Smooth muscle cell (in vitro differentiated cells): ENCODE data around the gene TPPP. TPM values are rescaled to one million over a fixed set of nuclear protein-coding genes. Genes with fewer than 3 reads are reported as not detected.

Experiments
- DNase-seq: peaks from one replicate; lab custom pipeline; 2025; ENCODE audit not compliant: unreplicated experiment; lab: John Stamatoyannopoulos, UW
- H2AFZ ChIP-seq: fragments of 200-600 bp; sonication (generic); 2 replicates; pipeline ENCODE4 v1.6.0; 2016; ENCODE audit warnings: antibody characterized with exemption, low read depth, mild to moderate bottlenecking
- H3F3A ChIP-seq: fragments of 200-600 bp; sonication (generic); 2 replicates; pipeline ENCODE4 v1.6.0; 2017; ENCODE audit warnings: antibody characterized with exemption, low read depth
- H3K27ac ChIP-seq: fragments of 200-600 bp; sonication (generic); 2 replicates; pipeline ENCODE4 v1.5.1; 2016; ENCODE audit warnings: low read depth, mild to moderate bottlenecking
- H3K27me3 ChIP-seq: fragments of 200-600 bp; sonication (generic); 2 replicates; pipeline ENCODE4 v1.6.1; 2016; ENCODE audit warnings: low read depth, mild to moderate bottlenecking
- H3K36me3 ChIP-seq: fragments of 200-600 bp; sonication (generic); 2 replicates; pipeline ENCODE4 v1.5.1; 2016; ENCODE audit warnings: low read depth
- H3K4me1 ChIP-seq: fragments of 200-600 bp; sonication (generic); 2 replicates; pipeline ENCODE4 v1.5.1; 2016; ENCODE audit warnings: low read depth
- H3K4me2 ChIP-seq: fragments of 200-600 bp; sonication (generic); 2 replicates; pipeline ENCODE4 v1.6.0; 2016; ENCODE audit warnings: mild to moderate bottlenecking
- H3K4me3 ChIP-seq: fragments of 200-600 bp; sonication (generic); 2 replicates; pipeline ENCODE4 v1.5.1; 2016; ENCODE audit warnings: mild to moderate bottlenecking
- H3K79me2 ChIP-seq: fragments of 200-600 bp; sonication (generic); 2 replicates; pipeline ENCODE4 v1.6.0; 2016; ENCODE audit warnings: low read depth, mild to moderate bottlenecking
- H3K9ac ChIP-seq: fragments of 200-600 bp; sonication (generic); 2 replicates; pipeline ENCODE4 v1.6.0; 2016; ENCODE audit warnings: low read depth
- H3K9me3 ChIP-seq: fragments of 200-600 bp; sonication (generic); replicated peaks from 2 replicates; pipeline ENCODE4 v1.5.1; 2016; ENCODE audit warnings: low read depth
- H4K20me1 ChIP-seq: fragments of 200-600 bp; sonication (generic); 2 replicates; pipeline ENCODE4 v1.6.0; 2016; ENCODE audit warnings: low read depth
- CTCF ChIP-seq: fragments of 200-600 bp; sonication (generic); IDR thresholded peaks from 2 replicates; pipeline ENCODE4 v1.5.1; 2017; ENCODE audit warnings: borderline replicate concordance, mild to moderate bottlenecking, antibody characterized with exemption; ENCODE audit not compliant: insufficient read depth, poor library complexity, severe bottlenecking
- WGBS: methylation state at CpG from one replicate; pipeline ENCODE4 v1.1.7; 2016; ENCODE audit warnings: low lambda C conversion rate; 5-methylcytosine and 5-hydroxymethylcytosine counted together
- polyA plus RNA-seq: library from polyadenylated mRNA; unstranded; fragments of >200 nt; fragmentation: Nextera tagmentation; extraction: Ambion mirVana; gene quantifications from 2 replicates; pipeline ENCODE4 v1.2.1, GENCODE V29; 2016
- total RNA-seq: library from RNA; depleted of rRNA; stranded (reverse); fragments of >200 nt; gene quantifications from 2 replicates; pipeline ENCODE4 v1.2.3, GENCODE V29; 2014

Gene TPPP
- total and polyA plus RNA-seq, 2 experiments from 2014 or later = not detected

- H3K27ac ChIP-seq = no peak overlapping the region
- no peaks in the 10 kb centered on the region for H3F3A ChIP-seq
- H3K4me3 ChIP-seq = no peak overlapping the region
- H3K27me3 ChIP-seq = no peaks in the 10 kb centered on the region
- WGBS = 81% methylated on average over 19 of the region's 19 CpGs
- no peaks in the 10 kb centered on the region for H3K79me2 ChIP-seq
- H3K9me3 ChIP-seq = no peaks in the 10 kb centered on the region
- H3K4me1 ChIP-seq = peaks cover 3% of the 10 kb centered on the region
- TF ChIP-seq CTCF = no peak
- no peaks in the 10 kb centered on the region for H3K36me3 ChIP-seq
- peak overlapping the region; percentile 57 for H3K9ac ChIP-seq
- H3K4me2 ChIP-seq = no peak overlapping the region
- no peak for DNase-seq
- no peaks in the 10 kb centered on the region for H4K20me1 ChIP-seq
- no peak overlapping the region for H2AFZ ChIP-seq
Observed at GRCh38 chr5:673161-673830, 19.9 kb downstream of the TPPP start.

- WGBS = 65% methylated on average over 27 of the region's 27 CpGs
Observed at GRCh38 chr5:672329-673160, 20.6 kb downstream of the TPPP start.

GRCh38 chr5:671459-672328 is 21.5 kb downstream of the TPPP start:
- TF ChIP-seq CTCF = peak; percentile 80
- Histone ChIP-seq H3K4me3 (no peak overlapping the region), H2AFZ (no peak overlapping the region), H3K4me2 (peak overlapping the region; percentile 28), H3K4me1 (peaks cover 3% of the 10 kb centered on the region), H3K9ac (peak overlapping the region; percentile 51), H3K27me3 (no peaks in the 10 kb centered on the region), H3F3A (no peaks in the 10 kb centered on the region), H3K36me3 (no peaks in the 10 kb centered on the region), H4K20me1 (no peaks in the 10 kb centered on the region), H3K27ac (no peak overlapping the region), H3K9me3 (no peaks in the 10 kb centered on the region), H3K79me2 (no peaks in the 10 kb centered on the region)
- peak; percentile 31 for DNase-seq
- WGBS = 50% methylated on average over 27 of the region's 27 CpGs

More at GRCh38 chr5:672329-673160, 20.6 kb downstream of the TPPP start:
- no peaks in the 10 kb centered on the region for H3K27me3 ChIP-seq
- peak overlapping the region; percentile 57 for H3K9ac ChIP-seq
- no peak overlapping the region for H3K4me2 ChIP-seq
- H3K36me3 ChIP-seq = no peaks in the 10 kb centered on the region
- peaks cover 3% of the 10 kb centered on the region for H3K4me1 ChIP-seq
- peak; percentile 21 for DNase-seq
- no peak overlapping the region for H3K4me3 ChIP-seq
- no peaks in the 10 kb centered on the region for H3K9me3 ChIP-seq
- H3F3A ChIP-seq = no peaks in the 10 kb centered on the region
- no peaks in the 10 kb centered on the region for H4K20me1 ChIP-seq
- H3K27ac ChIP-seq = no peak overlapping the region
- no peak overlapping the region for H2AFZ ChIP-seq
- H3K79me2 ChIP-seq = no peaks in the 10 kb centered on the region
- TF ChIP-seq CTCF = no peak
